Right renal pelvis (tissue), 4 donors: Measurements from ENCODE around the gene PPA2. TPM values are rescaled to one million over a fixed set of nuclear protein-coding genes. Genes with fewer than 3 reads are reported as not detected.
"Not testable (repeated sequence)": the region's sequence is repeated elsewhere in the genome, so short reads cannot be mapped to it uniquely, and the experiment has no call there.

Source experiments
- DNase-seq, 4 donors: peaks; one replicate each; pipeline ENCODE4 v3.0.0-alpha.2; 2013; ENCODE audit warnings: low read depth in 4 of 4, low spot score in 3 of 4, missing footprints in 1 of 4
- polyA plus RNA-seq, 4 donors: library from polyadenylated mRNA; unstranded; fragments of 120-200 nt; gene quantifications; one replicate each; pipeline ENCODE4 v1.2.1, GENCODE V29; 2013; ENCODE audit not compliant: insufficient read length in 4 of 4

The PPA2 gene
- polyA plus RNA-seq, 4 donors: 101 to 118 (median 110) TPM

DNA sequence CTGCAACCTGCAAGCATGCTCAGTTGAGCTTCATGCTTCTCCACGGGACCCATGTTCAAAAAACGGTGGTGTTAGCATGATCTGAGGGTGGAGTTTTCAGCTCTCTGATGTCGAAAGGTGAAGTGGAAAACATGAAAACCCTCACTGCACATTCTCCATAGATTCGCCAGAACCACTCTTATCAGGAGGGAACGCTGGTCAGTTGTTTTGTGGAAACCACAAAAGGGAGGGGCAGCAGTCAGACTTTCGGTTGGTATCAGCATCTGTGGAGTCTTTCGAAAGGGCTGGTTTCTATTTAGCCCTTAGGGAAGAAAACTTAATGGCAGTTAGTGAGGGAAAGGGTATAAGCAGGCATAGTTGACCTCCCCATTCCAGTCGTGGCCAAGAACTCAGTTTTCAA is 12.6 kb downstream of the PPA2 start:
- DNase-seq: no peak

- no peak for DNase-seq
Measured at GRCh38 chr4:105460306-105460705, 13.6 kb downstream of the PPA2 start.

- not testable (repeated sequence) for DNase-seq
Measured at GRCh38 chr4:105458541-105458940, 15.3 kb downstream of the PPA2 start.

GRCh38 chr4:105458001-105458400 is 15.9 kb downstream of the PPA2 start:
- no peak for DNase-seq

DNA sequence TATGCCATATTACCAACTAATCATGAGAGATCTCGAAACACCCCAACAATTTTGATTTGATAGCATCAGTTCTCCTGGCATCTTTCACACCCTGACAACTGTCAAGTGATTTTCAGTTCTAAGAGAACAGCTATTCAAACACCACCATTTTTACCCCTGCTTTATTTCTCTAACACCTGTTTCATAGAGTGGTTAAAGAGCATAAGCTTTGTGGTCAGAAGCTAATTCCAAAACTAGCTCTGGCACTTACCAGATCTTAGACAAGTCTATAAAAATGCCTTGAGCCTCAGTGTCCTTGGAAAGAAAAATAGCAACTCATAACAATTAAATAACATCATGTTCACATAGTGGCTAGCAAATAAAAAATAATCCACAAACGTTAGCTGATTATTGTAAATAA is 17.9 kb downstream of the PPA2 start:
- no peak for DNase-seq

DNA sequence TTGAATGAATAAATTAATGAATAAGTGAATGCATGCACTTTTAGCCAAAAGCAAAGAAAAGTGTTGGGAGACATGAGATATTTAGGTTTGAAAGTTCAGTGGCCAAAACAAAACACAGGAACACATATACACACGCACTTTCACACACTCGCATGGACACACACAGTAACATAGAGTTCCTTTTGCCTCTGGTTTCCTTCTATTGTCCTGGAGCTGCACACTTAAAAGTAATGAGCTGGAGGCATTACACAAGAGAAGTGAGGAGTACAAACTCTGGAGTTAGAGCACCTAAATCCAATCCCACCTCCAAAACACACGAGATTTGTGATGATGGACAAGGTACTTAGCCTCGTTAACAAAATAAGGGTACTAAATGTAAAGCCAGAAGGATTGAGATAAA is 18.7 kb downstream of the PPA2 start:
- no peak for DNase-seq

- no peak for DNase-seq
Measured at GRCh38 chr4:105453550-105454205, 20.2 kb downstream of the PPA2 start.

DNA sequence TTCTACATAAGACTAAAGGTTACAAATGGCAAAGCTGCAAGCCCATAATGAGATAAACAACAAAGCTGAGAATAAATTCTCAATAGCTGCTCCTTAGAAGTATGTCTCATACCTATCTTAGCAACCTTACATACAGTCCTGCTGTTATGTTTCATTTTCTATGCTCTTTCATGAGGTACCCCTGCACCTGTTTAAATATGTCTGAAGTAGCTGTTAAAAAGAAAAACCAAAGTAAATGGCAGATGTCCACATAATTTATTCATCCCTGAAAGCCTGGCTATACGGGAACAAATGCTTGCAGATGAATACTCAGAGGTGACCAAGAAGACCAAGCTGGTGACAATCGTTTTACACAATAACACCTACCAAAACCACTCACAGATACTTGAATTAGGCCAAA is 22.5 kb downstream of the PPA2 start:
- DNase-seq: no peak

GRCh38 chr4:105440890-105441289 is 33.0 kb downstream of the PPA2 start:
- DNase-seq: no peak

DNA sequence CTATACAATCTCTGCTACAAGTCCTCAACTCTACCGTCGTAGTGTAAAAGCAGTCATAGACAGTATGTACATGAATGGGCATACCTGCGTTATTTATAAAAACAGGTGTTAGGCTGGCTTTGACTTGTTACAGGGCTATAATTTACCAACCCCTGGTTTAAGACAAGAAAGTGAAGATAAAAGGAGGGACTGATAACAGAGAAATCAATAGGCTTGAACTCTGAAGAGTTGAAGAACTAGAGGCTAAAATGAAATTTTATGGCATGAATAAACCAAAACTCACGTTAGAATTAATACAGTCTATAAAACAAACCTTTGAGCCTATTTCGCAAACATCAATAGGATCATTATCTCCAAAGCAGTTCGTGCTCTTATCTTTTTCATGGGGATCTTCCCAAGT is 36.2 kb downstream of the PPA2 start:
- no peak for DNase-seq

DNA sequence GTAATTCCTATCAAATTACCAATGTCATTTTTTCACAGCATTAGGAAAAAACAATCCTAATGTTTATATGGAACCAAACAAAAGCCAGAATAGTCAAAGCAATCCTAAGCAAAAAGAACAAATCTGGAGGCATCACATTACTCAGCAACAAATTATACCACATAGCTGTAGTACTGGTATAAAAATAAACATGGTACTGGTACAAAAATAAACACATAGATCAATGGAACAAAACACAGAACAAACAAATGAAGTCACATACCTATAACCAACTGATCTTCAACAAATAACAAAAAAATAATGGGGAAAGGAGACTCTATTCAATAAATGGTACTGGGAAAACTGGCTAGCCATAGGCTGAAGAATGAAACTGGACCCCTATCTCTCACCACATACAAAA is 37.4 kb downstream of the PPA2 start:
- no peak for DNase-seq

- no peak for DNase-seq
Measured at GRCh38 chr4:105434940-105435339, 38.9 kb downstream of the PPA2 start.

DNA sequence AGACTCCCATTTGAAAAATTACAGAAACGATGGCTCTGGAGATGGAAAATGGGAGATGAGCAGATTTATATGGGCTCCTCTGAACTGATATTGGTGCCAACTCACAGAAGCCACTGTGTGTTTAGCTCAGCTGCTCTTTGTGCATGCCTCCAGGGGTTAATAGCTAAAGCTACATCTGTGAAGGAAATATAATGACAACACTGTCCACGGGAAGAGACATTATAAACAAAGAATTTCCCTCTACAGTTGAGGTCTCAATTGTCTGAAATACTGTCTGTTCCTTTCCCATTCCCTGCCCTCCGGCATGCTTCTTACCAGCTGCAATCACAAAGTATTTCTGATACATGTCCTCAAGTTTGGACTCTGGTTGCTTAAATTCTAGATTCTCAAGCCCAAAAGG is 40.4 kb downstream of the PPA2 start:
- no peak for DNase-seq

DNA sequence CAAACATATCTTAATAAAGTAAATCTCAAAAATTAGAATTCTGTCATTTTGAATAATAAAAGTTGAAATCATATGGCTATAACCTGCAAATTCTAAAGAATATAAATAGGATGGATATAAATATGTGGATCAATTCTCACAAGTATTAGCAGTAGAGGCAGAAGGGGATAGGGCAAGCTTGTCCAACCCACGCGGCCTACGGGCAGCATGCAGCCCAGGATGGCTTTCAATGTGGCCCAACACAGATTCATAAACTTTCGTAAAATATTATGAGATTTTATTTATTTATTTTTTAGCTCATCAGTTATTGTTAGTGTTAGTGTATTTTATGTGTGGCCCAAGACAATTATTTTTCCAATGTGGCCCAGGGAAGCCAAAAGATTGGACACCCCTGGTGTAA is 41.4 kb downstream of the PPA2 start:
- no peak for DNase-seq

GRCh38 chr4:105430811-105431210 is 43.1 kb downstream of the PPA2 start:
- no peak for DNase-seq

GRCh38 chr4:105426187-105426897 is 47.5 kb downstream of the PPA2 start:
- DNase-seq: no peak

- no peak for DNase-seq
Measured at GRCh38 chr4:105422207-105422920, 51.5 kb downstream of the PPA2 start.

DNA sequence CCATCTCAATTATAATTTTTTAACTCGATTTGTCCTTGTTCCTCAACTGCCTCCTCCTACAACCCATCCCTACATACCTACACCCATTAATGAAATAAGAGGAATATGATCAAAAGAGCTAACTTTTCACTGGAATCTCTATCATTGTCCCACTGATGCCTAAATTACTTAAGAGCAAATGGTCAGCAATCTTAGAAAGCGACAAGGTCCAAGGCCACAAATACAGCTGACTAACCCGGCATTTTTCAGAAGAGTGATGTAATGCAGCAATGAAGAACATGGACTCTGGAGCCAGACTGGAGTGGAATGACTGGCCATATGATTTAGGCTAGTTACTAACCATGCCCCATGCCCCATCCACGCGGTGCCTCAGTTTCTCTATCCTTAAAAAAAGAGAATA is 56.2 kb downstream of the PPA2 start:
- DNase-seq: no peak

GRCh38 chr4:105415281-105415744 is 58.5 kb downstream of the PPA2 start:
- DNase-seq: no peak

- no peak for DNase-seq
Measured at GRCh38 chr4:105414316-105414715, 59.5 kb downstream of the PPA2 start.

- not testable (repeated sequence) for DNase-seq
Measured at GRCh38 chr4:105409135-105409534, 64.7 kb downstream of the PPA2 start.
